ENCODE results near the gene MYO1F. TPM values are rescaled to one million over a fixed set of nuclear protein-coding genes. Genes with fewer than 3 reads are reported as not detected.

The MYO1F gene
- total RNA-seq, 2 experiments from 2014 or later, result 13.7 to 18.3 TPM

- Mint-ChIP-seq H3K4me1 (peaks cover 67% of the 10 kb centered on the region), H3K36me3 (ENCODE audit: low read depth) (peaks cover 69% of the 10 kb centered on the region), H3K27ac (peak overlapping the region; percentile 89), H3K27me3 (no peaks in the 10 kb centered on the region), H3K4me3 (no peak overlapping the region), H3K9me3 (ENCODE audit: low read depth) (no peaks in the 10 kb centered on the region)
- ChIA-PET CTCF (interaction anchor here (0.7 to 1.5 kb wide), 5 partner anchors 15 to 95 kb away, joined by 3 to 7 read pairs (median 3); no protein-coding TSS in a partner anchor), POLR2A (interaction anchor here (0.6 kb wide), 1 partner anchor 100 kb away, joined by 6 read pairs; no protein-coding TSS in a partner anchor)
- ATAC-seq, result no peak
- intact Hi-C loops (cut with DNase I, micrococcal nuclease), result loop anchor here in 1 of 2 experiments (5.0 kb wide), 1 partner anchor 34 kb away; no protein-coding TSS in a partner anchor
- peak; percentile 34 for DNase-seq
These were observed 96.0 kb downstream of the MYO1F start for GRCh38 chr19:8481201-8481600.

DNA sequence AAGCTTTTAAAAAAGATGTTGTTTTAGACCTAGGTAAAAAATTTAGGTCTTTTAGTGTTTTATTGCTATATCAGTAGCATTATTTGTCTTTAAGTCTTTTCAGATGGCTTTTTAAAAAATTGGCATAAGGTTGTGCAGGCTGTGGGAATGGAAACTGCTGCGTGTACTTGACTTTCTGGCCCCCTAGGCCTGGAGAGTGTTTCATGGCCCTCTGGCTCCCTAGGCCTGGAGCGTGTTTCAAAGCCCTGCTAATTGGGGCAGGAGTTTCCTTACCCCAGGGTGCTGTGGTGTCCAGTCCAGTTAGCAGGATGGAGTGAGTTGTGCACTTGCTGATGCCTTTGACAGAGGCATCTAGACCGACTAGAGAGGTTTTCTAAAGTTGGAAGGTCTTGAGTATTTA is 98.6 kb downstream of the MYO1F start:
- H3K27ac Mint-ChIP-seq, result peak overlapping the region; percentile 88
- H3K27me3 Mint-ChIP-seq, result no peaks in the 10 kb centered on the region
- no peak for DNase-seq
- H3K9me3 Mint-ChIP-seq (ENCODE audit: low read depth), result no peaks in the 10 kb centered on the region
- ChIA-PET POLR2A (no interaction called here), CTCF (interaction anchor here (0.8 to 1.6 kb wide), 5 partner anchors 11 to 477 kb away, joined by 3 to 5 read pairs (median 3); partner anchors contain the start of gene MARCHF2)
- peaks cover 71% of the 10 kb centered on the region for H3K36me3 Mint-ChIP-seq (ENCODE audit: low read depth)
- no peak overlapping the region for H3K4me3 Mint-ChIP-seq
- ATAC-seq, result no peak
- H3K4me1 Mint-ChIP-seq, result peaks cover 77% of the 10 kb centered on the region
- intact Hi-C loops (cut with DNase I, micrococcal nuclease), result no loop called here

- POLR2A ChIA-PET, result no interaction called here
- intact Hi-C loops (cut with DNase I, micrococcal nuclease), result no loop called here
- ATAC-seq (no peak), DNase-seq (no peak)
- CTCF ChIA-PET, result interaction anchor here (0.6 to 1.6 kb wide), 4 partner anchors 29 to 164 kb away, joined by 3 read pairs; partner anchors contain the start of gene MARCHF2
- Mint-ChIP-seq H3K9me3 (ENCODE audit: low read depth) (no peaks in the 10 kb centered on the region), H3K4me3 (peak overlapping the region; percentile 2), H3K27me3 (no peaks in the 10 kb centered on the region), H3K27ac (peak overlapping the region; percentile 88), H3K4me1 (peaks cover 79% of the 10 kb centered on the region), H3K36me3 (ENCODE audit: low read depth) (peaks cover 71% of the 10 kb centered on the region)
These were observed 99.4 kb downstream of the MYO1F start for GRCh38 chr19:8477889-8478288.

DNA sequence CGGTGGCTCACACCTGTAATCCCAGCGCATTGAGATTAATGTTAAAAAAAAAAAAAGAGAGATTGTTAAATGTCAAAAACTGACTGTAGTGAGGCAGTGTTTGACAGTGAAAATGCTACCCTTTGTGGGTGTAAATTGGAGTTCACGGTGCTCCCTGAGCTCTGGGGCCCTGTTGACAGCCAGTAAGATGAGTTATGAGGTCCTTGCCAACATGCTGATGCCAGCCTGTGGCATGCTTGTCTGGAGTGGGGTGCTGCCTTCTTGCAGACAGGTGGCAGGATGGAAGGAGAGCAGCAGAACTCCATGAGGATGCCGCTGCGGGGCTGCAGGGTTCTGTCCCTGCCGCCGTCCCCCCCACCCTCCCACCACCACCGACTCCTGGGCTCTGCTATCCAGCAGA is 100.7 kb downstream of the MYO1F start:
- ATAC-seq, result no peak
- ChIA-PET POLR2A (no interaction called here), CTCF (no interaction called here)
- H3K4me3 Mint-ChIP-seq, result no peak overlapping the region
- no peaks in the 10 kb centered on the region for H3K27me3 Mint-ChIP-seq
- peaks cover 75% of the 10 kb centered on the region for H3K4me1 Mint-ChIP-seq
- H3K27ac Mint-ChIP-seq, result peak overlapping the region; percentile 67
- no peak for DNase-seq
- intact Hi-C loops (cut with DNase I, micrococcal nuclease), result no loop called here
- H3K36me3 Mint-ChIP-seq (ENCODE audit: low read depth), result peaks cover 74% of the 10 kb centered on the region
- H3K9me3 Mint-ChIP-seq (ENCODE audit: low read depth), result no peaks in the 10 kb centered on the region

DNA sequence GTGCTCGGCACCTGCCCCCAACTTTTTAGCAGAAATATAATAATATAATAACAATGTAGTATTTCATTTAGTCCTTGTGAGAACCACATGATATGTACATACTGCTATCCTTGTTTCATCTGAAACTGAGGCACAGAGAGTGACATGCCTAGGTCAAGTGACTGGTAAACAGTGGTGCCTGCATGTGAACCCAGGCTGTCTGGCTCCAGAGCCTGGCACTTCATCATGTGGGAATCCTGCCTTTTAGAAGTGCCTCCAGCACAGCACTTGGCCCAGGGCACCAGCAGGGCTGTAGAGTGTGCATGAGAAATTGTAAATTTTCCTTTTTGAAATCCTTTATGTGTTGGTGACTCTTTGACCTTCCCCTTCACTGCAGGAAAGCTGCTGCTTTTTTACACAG is 102.2 kb downstream of the MYO1F start:
- DNase-seq (no peak), ATAC-seq (no peak)
- H3K4me1 Mint-ChIP-seq, result peaks cover 62% of the 10 kb centered on the region
- no peaks in the 10 kb centered on the region for H3K9me3 Mint-ChIP-seq (ENCODE audit: low read depth)
- peak overlapping the region; percentile 60 for H3K27ac Mint-ChIP-seq
- ChIA-PET CTCF (no interaction called here), POLR2A (no interaction called here)
- no peak overlapping the region for H3K4me3 Mint-ChIP-seq
- peaks cover 76% of the 10 kb centered on the region for H3K36me3 Mint-ChIP-seq (ENCODE audit: low read depth)
- no peaks in the 10 kb centered on the region for H3K27me3 Mint-ChIP-seq
- intact Hi-C loops (cut with DNase I, micrococcal nuclease), result no loop called here

DNA sequence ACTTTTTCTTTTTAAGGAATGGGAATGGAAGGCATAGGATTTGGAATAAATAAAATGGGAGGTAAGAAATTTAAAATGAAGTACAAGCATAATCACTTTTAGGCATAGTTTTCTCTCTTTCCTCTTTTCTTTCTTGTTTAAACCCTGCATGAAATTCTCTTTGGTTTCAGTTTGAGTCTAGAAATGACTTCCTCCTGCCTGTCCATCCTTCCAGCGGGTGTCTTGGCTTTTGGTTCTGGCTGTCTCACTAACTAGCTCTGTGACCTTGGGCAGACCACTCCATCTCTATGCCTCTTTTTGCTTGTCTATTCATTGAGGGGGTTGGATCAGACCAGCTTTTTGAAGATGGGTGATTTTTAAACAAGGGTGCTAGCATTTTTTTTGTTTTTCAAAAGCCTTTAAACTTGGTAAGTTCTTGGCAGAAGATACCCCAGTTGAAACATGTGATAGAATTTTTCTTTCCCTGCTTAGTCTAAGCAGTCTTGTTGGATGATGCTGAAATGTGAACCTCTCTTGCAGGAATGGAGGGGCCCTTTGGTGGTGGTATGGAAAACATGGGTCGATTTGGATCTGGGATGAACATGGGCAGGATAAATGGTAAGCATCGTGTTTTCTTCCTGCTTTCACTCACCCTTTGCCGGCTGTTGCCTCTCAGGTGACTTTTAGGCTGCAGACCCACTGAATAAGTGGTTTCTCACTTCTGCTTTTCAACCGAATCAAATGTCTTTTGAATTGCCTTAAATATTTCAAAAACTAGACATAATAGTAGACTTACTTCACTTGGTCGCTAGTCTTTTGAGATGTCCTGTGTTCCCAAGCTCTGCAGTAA is 103.4 kb downstream of the MYO1F start:
- DNase-seq (no peak), ATAC-seq (no peak)
- Mint-ChIP-seq H3K27ac (peak overlapping the region; percentile 63), H3K36me3 (ENCODE audit: low read depth) (peaks cover 79% of the 10 kb centered on the region), H3K4me1 (peaks cover 59% of the 10 kb centered on the region), H3K4me3 (no peak overlapping the region), H3K9me3 (ENCODE audit: low read depth) (no peaks in the 10 kb centered on the region), H3K27me3 (no peaks in the 10 kb centered on the region)
- POLR2A ChIA-PET, result no interaction called here
- CTCF ChIA-PET, result interaction anchor here (0.6 to 1.8 kb wide), 3 partner anchors 10 to 33 kb away, joined by 3 to 5 read pairs (median 3); no protein-coding TSS in a partner anchor
- intact Hi-C loops (cut with DNase I, micrococcal nuclease), result no loop called here

Other genes starting within 250 kb of the MYO1F start
- 1 to 10 TPM in 1 of 2 experiments, under 1 TPM in 1; 0.98 to 1.1 TPM for gene KANK3, start 234.2 kb downstream of the MYO1F start, total RNA-seq
- gene ANGPTL4, start 213.3 kb downstream of the MYO1F start, total RNA-seq, result 1 to 10 TPM; 7.4 to 7.9 TPM
- gene RAB11B, start 187.1 kb downstream of the MYO1F start, total RNA-seq, result 10 to 100 TPM; 74.3 to 93.4 TPM
- 10 to 100 TPM in 1 of 2 experiments, 1 to 10 TPM in 1; 9.1 to 10.1 TPM for gene MARCHF2, start 164.1 kb downstream of the MYO1F start, total RNA-seq
- 100 to 1,000 TPM; 250 to 304 TPM for gene HNRNPM, start 132.5 kb downstream of the MYO1F start, total RNA-seq
- gene PRAM1, start 74.8 kb downstream of the MYO1F start, total RNA-seq, result 1 to 10 TPM in 1 of 2 experiments, under 1 TPM in 1; 0.90 to 1.1 TPM
- 10 to 100 TPM; 21.0 to 23.7 TPM for gene ZNF414, start 63.3 kb downstream of the MYO1F start, total RNA-seq
- 1 to 10 TPM; 4.5 to 5.0 TPM for gene ADAMTS10, start 33.3 kb upstream of the MYO1F start, total RNA-seq
- gene NFILZ, start 53.2 kb upstream of the MYO1F start, total RNA-seq, result not detected
- not detected for gene ACTL9, start 121.4 kb upstream of the MYO1F start, total RNA-seq
- not detected for gene OR2Z1, start 144.2 kb upstream of the MYO1F start, total RNA-seq